SK-N-SH (cell line): ENCODE data around the gene COX10.

Experiments
- CTCF ChIP-seq: fragments of 200-600 bp; sonication (generic); IDR thresholded peaks from 2 replicates; pipeline ENCODE4 v1.6.1; 2017; ENCODE audit warnings: antibody characterized with exemption, mild to moderate bottlenecking, moderate library complexity
- EP300 ChIP-seq, 2 experiments: IDR thresholded peaks; 2 replicates each; pipeline versions ENCODE4 v1.4.0 to v1.6.1; 2012; ENCODE audit warnings: borderline replicate concordance in 1 of 2, low read depth in 1 of 2, low read length in 1 of 2
- EZH2phosphoT487 ChIP-seq: fragments of 200-600 bp; sonication (generic); IDR thresholded peaks from 2 replicates; pipeline ENCODE4 v1.6.1; 2017; ENCODE audit warnings: low read depth, mixed run types, mild to moderate bottlenecking, antibody characterized with exemption, moderate library complexity, borderline replicate concordance
- IRF3 ChIP-seq: fragments of 150-350 bp; IDR thresholded peaks from 2 replicates; pipeline ENCODE4 v1.6.1; 2016; ENCODE audit warnings: mild to moderate bottlenecking, low read depth, low read length
- JUND ChIP-seq: IDR thresholded peaks from 2 replicates; pipeline ENCODE4 v1.4.0; 2012
- MAX ChIP-seq: IDR thresholded peaks from 2 replicates; pipeline ENCODE4 v1.4.0; 2012; ENCODE audit warnings: low read depth
- MEF2A ChIP-seq: IDR thresholded peaks from 2 replicates; pipeline ENCODE4 v1.4.0; 2012; ENCODE audit warnings: low read depth, borderline replicate concordance
- NRF1 ChIP-seq: IDR thresholded peaks from 2 replicates; pipeline ENCODE4 v1.6.1; 2012; ENCODE audit warnings: low read depth, mild to moderate bottlenecking, low read length
- PBX3 ChIP-seq: IDR thresholded peaks from 2 replicates; pipeline ENCODE4; 2012
- RAD21 ChIP-seq: IDR thresholded peaks from 2 replicates; pipeline ENCODE4 v1.6.1; 2012; ENCODE audit warnings: mild to moderate bottlenecking, low read length
- SIN3A ChIP-seq: IDR thresholded peaks from 2 replicates; pipeline ENCODE4 v1.6.1; 2012; ENCODE audit warnings: low read depth, mild to moderate bottlenecking, low read length, moderate library complexity, borderline replicate concordance
- SMC3 ChIP-seq: IDR thresholded peaks from 2 replicates; pipeline ENCODE4 v1.6.1; 2012; ENCODE audit warnings: low read depth, low read length, improper control_type of control experiment
- TAF1 ChIP-seq: IDR thresholded peaks from 2 replicates; pipeline ENCODE4 v1.6.1; 2012; ENCODE audit warnings: low read depth, mild to moderate bottlenecking, low read length, moderate library complexity, borderline replicate concordance

- TF ChIP-seq CTCF (no peak), MAX (no peak), RAD21 (no peak), PBX3 (no peak), SMC3 (no peak), TAF1 (no peak), SIN3A (no peak), MEF2A (no peak), EP300 (IDR thresholded peaks at IDR 0.05; ENCODE audit: borderline replicate concordance in 1 of 2, low read depth in 1 of 2, low read length in 1 of 2) (no peak), EZH2phosphoT487 (no peak), NRF1 (no peak), IRF3 (no peak), JUND (no peak)
Measured at GRCh38 chr17:14098246-14098645, 28.9 kb downstream of the COX10 start.
